ENCODE results near the gene ZNF443.
"Not testable (repeated sequence)": the region's sequence is repeated elsewhere in the genome, so short reads cannot be mapped to it uniquely, and the experiment has no call there.

The ZNF443 gene

DNA sequence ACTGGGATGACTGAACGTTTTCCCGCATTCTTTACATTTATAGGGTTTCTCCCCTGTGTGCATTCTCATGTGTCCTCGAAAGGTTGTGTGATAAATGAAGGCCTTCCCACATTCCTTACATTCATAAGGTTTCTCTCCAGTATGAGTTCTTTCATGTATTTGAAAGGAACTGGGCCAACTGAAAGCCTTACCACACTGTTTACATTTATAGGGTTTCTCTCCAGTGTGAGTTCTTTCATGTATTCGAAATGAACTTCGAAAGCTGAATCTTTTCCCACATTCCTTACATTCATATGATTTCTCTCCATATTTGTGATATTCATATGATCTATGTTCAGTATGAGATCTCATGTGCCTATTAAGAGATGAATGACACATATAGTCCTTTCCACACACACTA is 24.4 kb upstream of the ZNF443 start:
- Histone ChIP-seq H3K27me3 (no peaks in the 10 kb centered on the region), H3K27ac (no peak overlapping the region), H3K4me2 (no peak overlapping the region), H3K4me3 (peak overlapping the region; percentile 13; the same call in 1 of the 2 replicates), H3K4me1 (no peaks in the 10 kb centered on the region), H3K36me3 (peaks cover 75% of the 10 kb centered on the region), H4K20me1 (no peaks in the 10 kb centered on the region), H3K9me3 (peaks cover 97% of the 10 kb centered on the region), H3K9ac (no peak overlapping the region)
- no peak for TF ChIP-seq Cebpa-rat (IDR thresholded peaks at IDR 0.05)

DNA sequence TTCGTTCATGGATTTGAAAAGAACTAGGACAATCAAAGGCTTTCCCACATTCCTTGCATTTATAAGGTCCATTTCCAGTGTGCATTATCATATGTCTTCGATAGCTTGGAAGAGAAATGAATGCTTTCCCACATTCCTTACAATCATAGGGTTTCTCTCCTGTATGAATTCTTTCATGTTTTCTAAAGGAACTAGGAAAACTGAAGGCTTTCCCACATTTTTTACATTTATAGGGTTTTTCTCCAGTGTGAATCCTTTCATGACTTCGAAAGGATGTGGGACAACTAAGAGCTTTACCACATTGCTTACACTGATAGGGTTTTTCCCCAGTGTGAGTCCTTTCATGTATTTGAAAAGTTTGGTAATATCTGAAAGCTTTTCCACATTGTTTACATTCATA is 23.9 kb upstream of the ZNF443 start:
- Histone ChIP-seq H4K20me1 (no peaks in the 10 kb centered on the region), H3K36me3 (peaks cover 75% of the 10 kb centered on the region), H3K27me3 (no peaks in the 10 kb centered on the region), H3K9ac (no peak overlapping the region), H3K9me3 (peaks cover 97% of the 10 kb centered on the region), H3K4me2 (no peak overlapping the region), H3K4me3 (peak overlapping the region; percentile 13; the same call in 1 of the 2 replicates), H3K4me1 (no peaks in the 10 kb centered on the region), H3K27ac (no peak overlapping the region)
- no peak for TF ChIP-seq Cebpa-rat (IDR thresholded peaks at IDR 0.05)

DNA sequence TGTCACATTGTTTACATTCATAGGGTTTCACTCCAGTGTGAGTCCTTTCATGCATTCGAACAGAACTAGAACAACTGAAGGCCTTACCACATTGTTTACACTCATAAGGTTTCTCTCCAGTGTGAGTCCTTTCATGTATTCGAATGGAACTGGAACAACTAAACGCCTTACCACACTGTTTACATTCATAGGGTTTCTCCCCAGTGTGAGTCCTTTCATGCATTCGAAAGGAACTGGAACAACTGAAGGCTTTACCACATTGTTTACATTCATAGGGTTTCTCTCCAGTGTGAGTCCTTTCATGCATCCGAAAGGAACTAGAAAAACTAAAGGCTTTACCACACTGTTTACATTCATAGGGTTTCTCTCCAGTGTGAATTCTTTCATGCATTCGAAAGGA is 23.3 kb upstream of the ZNF443 start:
- Histone ChIP-seq H3K9me3 (peaks cover 97% of the 10 kb centered on the region), H3K4me3 (peak overlapping the region; percentile 13; the same call in 1 of the 2 replicates), H3K36me3 (peaks cover 77% of the 10 kb centered on the region)
- H4K20me1 ChIP-seq, H3K9ac ChIP-seq, H3K4me1 ChIP-seq, H3K27ac ChIP-seq, H3K27me3 ChIP-seq, H3K4me2 ChIP-seq: not testable (repeated sequence)

DNA sequence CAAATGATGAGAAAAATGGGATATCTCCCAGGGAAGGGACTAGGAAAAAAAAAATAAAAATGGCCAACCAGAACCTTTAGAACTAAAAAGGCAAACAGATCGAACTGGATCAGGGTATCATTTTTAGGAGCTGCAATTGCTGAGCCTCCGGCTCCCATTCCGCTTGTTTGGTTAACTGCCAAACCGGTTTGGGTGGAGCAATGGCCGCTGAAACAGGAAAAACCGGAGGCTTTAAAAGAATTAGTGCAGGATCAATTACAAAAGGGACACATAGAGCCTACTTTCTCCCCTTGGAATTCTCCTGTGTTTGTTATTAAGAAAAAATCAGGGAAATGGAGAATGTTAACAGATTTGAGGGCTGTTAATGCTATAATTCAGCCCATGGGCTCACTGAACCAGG is 12.7 kb upstream of the ZNF443 start:
- H3K9me3 ChIP-seq: peaks cover 98% of the 10 kb centered on the region
- H3K4me2 ChIP-seq: no peak overlapping the region
- H3K36me3 ChIP-seq: peaks cover 48% of the 10 kb centered on the region
- H4K20me1 ChIP-seq: no peaks in the 10 kb centered on the region
- no peaks in the 10 kb centered on the region for H3K27me3 ChIP-seq
- no peaks in the 10 kb centered on the region for H3K4me1 ChIP-seq
- H3K9ac ChIP-seq: no peak overlapping the region
- no peak for TF ChIP-seq Cebpa-rat (IDR thresholded peaks at IDR 0.05)
- no peak overlapping the region for H3K4me3 ChIP-seq
- no peak overlapping the region for H3K27ac ChIP-seq

DNA sequence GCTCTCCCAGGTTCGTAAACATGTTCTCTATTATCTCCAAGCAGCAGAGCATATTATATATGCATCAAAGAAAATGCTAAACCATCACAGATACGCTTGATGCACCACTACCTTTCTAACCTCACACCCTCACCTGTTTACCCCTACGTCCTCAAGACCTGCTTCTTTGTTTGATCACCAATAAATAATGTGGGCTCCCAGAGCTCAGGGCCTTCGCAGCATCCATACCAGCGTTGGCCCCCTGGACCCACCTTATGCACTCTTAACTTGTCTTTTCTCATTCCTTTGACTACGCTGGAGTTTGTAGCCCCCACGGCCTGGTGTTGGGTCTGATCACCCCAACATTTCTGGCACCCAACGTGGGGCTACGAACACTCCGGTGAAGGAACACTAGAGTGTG is 10.0 kb upstream of the ZNF443 start:
- Histone ChIP-seq H3K4me2 (no peak overlapping the region), H3K9me3 (peaks cover 83% of the 10 kb centered on the region), H3K36me3 (peaks cover 24% of the 10 kb centered on the region), H3K9ac (no peak overlapping the region), H3K4me3 (no peak overlapping the region), H3K4me1 (no peaks in the 10 kb centered on the region), H4K20me1 (no peaks in the 10 kb centered on the region), H3K27ac (no peak overlapping the region), H3K27me3 (no peaks in the 10 kb centered on the region)
- no peak for TF ChIP-seq Cebpa-rat (IDR thresholded peaks at IDR 0.05)

DNA sequence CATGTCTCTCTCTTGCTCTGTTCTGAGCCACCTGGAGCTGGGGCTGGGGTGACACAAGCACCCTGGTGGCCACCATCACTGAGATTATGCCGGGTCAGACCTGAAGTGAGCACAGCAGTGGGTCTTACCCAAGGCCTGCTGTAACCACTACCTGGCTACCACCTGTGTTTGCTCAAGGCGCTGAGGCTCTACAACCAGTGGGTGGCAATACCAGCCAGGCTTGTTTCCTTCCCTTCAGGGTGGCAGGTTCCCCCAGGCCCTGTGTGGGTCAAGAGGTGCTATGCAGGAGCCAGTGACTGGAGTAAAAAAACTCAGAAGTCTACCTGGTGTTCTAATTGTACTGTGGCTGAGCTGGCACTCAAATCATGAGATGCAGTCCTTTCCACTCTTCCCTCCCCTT is 8.0 kb upstream of the ZNF443 start:
- no peak overlapping the region for H3K4me2 ChIP-seq
- no peaks in the 10 kb centered on the region for H3K4me1 ChIP-seq
- H4K20me1 ChIP-seq: no peaks in the 10 kb centered on the region
- H3K27ac ChIP-seq: no peak overlapping the region
- H3K27me3 ChIP-seq: no peaks in the 10 kb centered on the region
- H3K9ac ChIP-seq: no peak overlapping the region
- no peak for TF ChIP-seq Cebpa-rat (IDR thresholded peaks at IDR 0.05)
- peaks cover 80% of the 10 kb centered on the region for H3K9me3 ChIP-seq
- no peak overlapping the region for H3K4me3 ChIP-seq
- H3K36me3 ChIP-seq: peaks cover 14% of the 10 kb centered on the region; the same call in 1 of the 2 replicates

DNA sequence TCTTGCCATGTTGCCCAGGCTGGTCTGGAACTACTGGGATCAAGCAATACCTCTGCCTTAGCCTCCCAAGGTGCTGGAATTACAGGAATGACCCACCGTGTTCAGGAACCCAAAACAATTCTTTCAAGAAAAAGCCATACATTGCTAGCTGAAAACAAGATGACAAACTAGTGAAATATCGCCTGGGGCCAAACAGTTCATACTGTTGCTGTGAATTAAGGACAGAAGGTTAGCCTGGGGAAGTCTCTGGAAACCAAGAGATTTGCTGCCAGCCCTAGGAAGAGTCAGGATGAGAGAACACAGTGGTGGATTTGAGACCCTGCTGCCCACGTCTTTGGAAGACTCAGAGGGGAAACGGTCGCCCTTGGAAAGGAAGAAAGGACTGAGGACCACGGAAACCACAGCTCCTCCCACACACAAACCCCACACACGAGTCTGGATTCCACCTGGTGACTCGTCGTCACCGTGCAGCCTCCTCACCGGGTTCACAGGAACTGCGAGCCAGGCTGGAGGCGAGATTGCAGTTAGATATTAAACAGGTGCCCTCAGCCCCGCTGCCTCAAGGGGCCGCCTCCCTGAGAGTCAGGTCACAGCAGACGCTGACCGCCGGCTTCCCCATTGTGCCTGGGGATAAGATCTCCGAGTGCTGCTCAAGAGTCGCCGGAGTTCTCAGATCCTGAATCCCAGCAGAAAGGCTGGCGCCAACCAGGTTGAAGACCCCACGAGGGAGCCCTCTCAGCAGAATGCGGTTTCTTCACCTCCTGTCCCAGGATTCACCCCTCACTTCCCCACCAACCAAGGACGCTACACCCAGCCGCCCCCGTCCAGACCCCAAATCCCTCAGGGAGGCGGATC is 908 bp downstream of the ZNF443 start:
- H3K9ac ChIP-seq: peak overlapping the region; percentile 80
- H3K4me1 ChIP-seq: peaks cover 12% of the 10 kb centered on the region
- H3K4me3 ChIP-seq: peak overlapping the region; percentile 79
- not testable (repeated sequence) for H4K20me1 ChIP-seq, H3K27me3 ChIP-seq, H3K36me3 ChIP-seq
- H3K27ac ChIP-seq: peak overlapping the region; percentile 89
- peak overlapping the region; percentile 78 for H3K4me2 ChIP-seq
- peaks cover 37% of the 10 kb centered on the region for H3K9me3 ChIP-seq

DNA sequence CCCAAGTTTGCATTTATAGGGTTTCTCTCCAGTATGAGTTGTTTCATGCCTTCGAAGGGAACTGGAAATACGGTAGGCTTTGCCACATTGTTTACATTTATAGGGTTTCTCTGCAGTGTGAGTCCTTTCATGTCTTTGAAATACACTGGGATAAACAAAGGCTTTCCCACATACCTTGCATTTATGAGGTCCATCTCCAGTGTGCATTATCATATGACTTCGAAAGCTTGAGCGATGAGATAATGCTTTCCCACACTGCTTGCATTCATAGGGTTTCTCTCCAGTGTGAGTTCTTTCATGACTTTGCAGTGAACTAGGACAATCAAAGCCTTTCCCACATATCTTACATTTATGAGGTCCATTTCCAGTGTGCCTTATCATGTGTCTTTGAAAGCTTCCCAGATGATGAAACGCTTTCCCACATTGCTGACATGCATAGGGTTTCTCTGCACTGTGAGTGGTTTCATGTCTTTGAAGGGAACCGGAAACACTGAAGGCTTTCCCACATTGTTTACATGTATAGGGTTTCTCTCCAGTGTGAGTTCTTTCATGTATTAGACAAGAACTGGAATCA is 10.0 kb downstream of the ZNF443 start:
- H3K27me3 ChIP-seq, H4K20me1 ChIP-seq, H3K9ac ChIP-seq, H3K4me1 ChIP-seq, H3K27ac ChIP-seq, H3K4me2 ChIP-seq, H3K4me3 ChIP-seq: not testable (repeated sequence)
- Histone ChIP-seq H3K9me3 (peaks cover 82% of the 10 kb centered on the region), H3K36me3 (peaks cover 70% of the 10 kb centered on the region)

DNA sequence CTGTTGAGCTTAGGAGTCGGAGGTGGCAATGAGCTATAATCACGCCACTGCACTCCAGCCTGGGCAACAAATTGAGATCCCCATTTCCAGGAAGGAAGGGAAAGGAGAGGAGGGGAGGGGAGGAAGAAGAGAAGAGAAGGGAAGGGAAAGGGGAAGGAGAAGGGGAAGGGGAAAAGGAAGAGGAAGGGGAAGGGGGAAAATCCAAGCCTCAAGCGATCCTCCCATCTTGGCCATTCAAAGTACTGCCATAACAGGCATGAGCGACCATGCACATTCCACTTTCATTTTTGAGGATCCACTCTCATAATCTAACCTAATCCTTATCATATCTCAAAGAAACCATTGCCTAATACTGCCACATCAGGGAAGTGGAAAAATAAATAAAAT is 14.9 kb downstream of the ZNF443 start:
- H4K20me1 ChIP-seq: no peaks in the 10 kb centered on the region
- H3K27me3 ChIP-seq: no peaks in the 10 kb centered on the region
- H3K36me3 ChIP-seq: peaks cover 79% of the 10 kb centered on the region
- H3K4me3 ChIP-seq: no peak overlapping the region
- H3K4me2 ChIP-seq: no peak overlapping the region
- no peak overlapping the region for H3K27ac ChIP-seq
- no peak overlapping the region for H3K9ac ChIP-seq
- TF ChIP-seq Cebpa-rat (IDR thresholded peaks at IDR 0.05): no peak
- H3K4me1 ChIP-seq: no peaks in the 10 kb centered on the region
- H3K9me3 ChIP-seq: peaks cover 97% of the 10 kb centered on the region

DNA sequence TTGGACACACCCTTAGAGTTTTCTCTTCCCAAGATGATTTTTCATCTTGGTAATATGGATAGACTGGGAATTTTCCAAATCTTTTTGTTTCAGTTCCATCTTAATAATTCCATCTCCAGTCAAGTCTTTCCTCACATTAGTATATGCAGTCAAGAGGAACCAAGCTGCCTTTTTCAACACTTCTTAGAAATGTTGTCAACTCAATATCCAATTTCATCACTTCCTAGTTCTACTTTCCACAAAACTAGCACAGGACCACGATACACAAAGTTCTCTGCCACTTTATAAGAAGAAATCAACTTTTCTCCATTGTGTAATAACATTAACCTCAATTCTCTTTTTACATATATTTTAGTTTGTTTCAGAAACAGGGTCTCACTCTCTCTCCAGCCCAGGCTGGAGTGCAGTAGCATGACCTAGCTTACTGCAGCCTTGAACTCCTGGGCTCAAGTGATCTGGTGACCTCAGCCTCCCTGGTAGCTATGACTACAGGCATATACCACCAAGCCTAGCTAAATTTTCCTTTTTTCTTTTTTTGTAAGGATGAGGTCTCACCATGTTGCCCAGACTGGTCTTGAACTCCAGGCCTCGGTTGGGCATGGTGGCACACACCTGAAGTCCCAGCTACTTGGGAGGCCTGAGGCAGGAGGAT is 15.5 kb downstream of the ZNF443 start:
- Histone ChIP-seq H3K27me3 (no peaks in the 10 kb centered on the region), H3K4me1 (no peaks in the 10 kb centered on the region), H3K4me3 (no peak overlapping the region), H3K27ac (no peak overlapping the region), H3K9ac (no peak overlapping the region), H4K20me1 (no peaks in the 10 kb centered on the region), H3K9me3 (peaks cover 97% of the 10 kb centered on the region), H3K36me3 (peaks cover 79% of the 10 kb centered on the region), H3K4me2 (no peak overlapping the region)
- no peak for TF ChIP-seq Cebpa-rat (IDR thresholded peaks at IDR 0.05)

DNA sequence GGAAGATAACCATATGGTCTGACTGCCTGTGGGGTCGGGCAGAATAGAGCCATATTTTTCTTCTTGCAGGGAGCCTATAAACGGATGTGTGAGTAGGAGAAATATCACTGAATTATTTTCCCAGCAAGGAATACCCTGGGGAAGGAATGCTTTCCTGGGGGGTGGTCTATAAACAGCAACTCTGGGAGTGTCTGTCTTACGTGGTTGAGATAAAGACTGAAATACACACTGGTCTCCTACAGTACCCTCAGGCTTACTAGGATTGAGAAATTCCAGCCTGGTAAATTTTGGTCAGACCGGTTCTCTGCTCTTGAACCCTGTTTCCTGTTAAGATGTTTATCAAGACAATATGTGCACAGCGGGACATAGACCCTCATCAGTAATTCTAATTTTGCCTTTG is 23.5 kb downstream of the ZNF443 start:
- peaks cover 82% of the 10 kb centered on the region for H3K9me3 ChIP-seq
- H3K36me3 ChIP-seq: peaks cover 67% of the 10 kb centered on the region
- H3K4me2 ChIP-seq, H3K9ac ChIP-seq, H3K4me1 ChIP-seq, H3K4me3 ChIP-seq, H3K27ac ChIP-seq, H3K27me3 ChIP-seq, H4K20me1 ChIP-seq: not testable (repeated sequence)
